Astrocyte (in vitro differentiated cells and primary cell): Measurements from ENCODE around the gene INAFM2. TPM values are rescaled to one million over a fixed set of nuclear protein-coding genes. Genes with fewer than 3 reads are reported as not detected.

Source experiments
- DNase-seq: peaks from one replicate; pipeline ENCODE4 v3.0.0-alpha.2; 2010; ENCODE audit warnings: low read depth
- FAIRE-seq: peaks from 2 replicates; lab custom pipeline; 2011; peaks lifted over from hg19 to GRCh38; lab: Jason Lieb, UNC
- H2AFZ ChIP-seq: 2 replicates; pipeline ENCODE4 v1.6.0; 2012; ENCODE audit warnings: low read depth, low read length, inconsistent platforms
- H3K27ac ChIP-seq: 2 replicates; pipeline ENCODE4 v1.5.1; 2011; ENCODE audit warnings: low read depth, low read length, inconsistent platforms
- H3K27me3 ChIP-seq: 2 replicates; pipeline ENCODE4 v1.6.0; 2011; ENCODE audit warnings: low read length, inconsistent platforms; ENCODE audit not compliant: insufficient read depth
- H3K36me3 ChIP-seq: 2 replicates; pipeline ENCODE4 v1.5.1; 2011; ENCODE audit warnings: low read length, inconsistent platforms; ENCODE audit not compliant: insufficient read depth
- H3K4me1 ChIP-seq: 2 replicates; pipeline ENCODE4 v1.5.1; 2011; ENCODE audit warnings: low read length, inconsistent platforms; ENCODE audit not compliant: insufficient read depth
- H3K4me2 ChIP-seq: 2 replicates; pipeline ENCODE4 v1.6.0; 2012; ENCODE audit warnings: low read length, inconsistent platforms
- H3K4me3 ChIP-seq: 2 replicates; pipeline ENCODE4 v1.5.1; 2011; ENCODE audit warnings: low read depth, mild to moderate bottlenecking, low read length, inconsistent platforms; ENCODE audit not compliant: insufficient read depth
- H3K79me2 ChIP-seq: 2 replicates; pipeline ENCODE4 v1.6.0; 2012; ENCODE audit warnings: mild to moderate bottlenecking, low read length, inconsistent platforms; ENCODE audit not compliant: insufficient read depth
- H3K9ac ChIP-seq: 2 replicates; pipeline ENCODE4 v1.6.0; 2012; ENCODE audit warnings: mild to moderate bottlenecking, low read length, inconsistent platforms
- H3K9me3 ChIP-seq: 2 replicates; pipeline ENCODE4 v1.5.1; 2012; ENCODE audit warnings: low read depth, mild to moderate bottlenecking, low read length, inconsistent platforms; ENCODE audit not compliant: insufficient read depth
- H4K20me1 ChIP-seq: 2 replicates; pipeline ENCODE4 v1.6.0; 2012; ENCODE audit warnings: low read length, inconsistent platforms; ENCODE audit not compliant: insufficient read depth
- H3K27ac Mint-ChIP-seq: one replicate; pipeline ENCODE4 v1.8.0; 2021; ENCODE audit warnings: mild to moderate bottlenecking, mixed read lengths; ENCODE audit not compliant: unreplicated experiment
- H3K27me3 Mint-ChIP-seq: one replicate; pipeline ENCODE4 v1.8.0; 2021; ENCODE audit warnings: low read depth, mixed read lengths; ENCODE audit not compliant: unreplicated experiment
- H3K36me3 Mint-ChIP-seq: one replicate; pipeline ENCODE4 v1.8.0; 2021; ENCODE audit warnings: low read depth, mixed read lengths; ENCODE audit not compliant: unreplicated experiment
- H3K4me1 Mint-ChIP-seq: one replicate; pipeline ENCODE4 v1.8.0; 2021; ENCODE audit warnings: low read depth, mixed read lengths; ENCODE audit not compliant: unreplicated experiment
- H3K4me3 Mint-ChIP-seq: one replicate; pipeline ENCODE4 v1.8.0; 2021; ENCODE audit warnings: mild to moderate bottlenecking, moderate library complexity, mixed read lengths; ENCODE audit not compliant: unreplicated experiment
- H3K9me3 Mint-ChIP-seq: one replicate; pipeline ENCODE4 v1.8.0; 2021; ENCODE audit warnings: mild to moderate bottlenecking, mixed read lengths; ENCODE audit not compliant: unreplicated experiment
- CTCF ChIP-seq: IDR thresholded peaks from 2 replicates; pipeline ENCODE4 v1.5.1; 2011; ENCODE audit warnings: low read depth, mild to moderate bottlenecking, inconsistent platforms, low read length, moderate library complexity; ENCODE audit not compliant: insufficient read depth
- EZH2 ChIP-seq: IDR thresholded peaks from 2 replicates; pipeline ENCODE4 v1.6.1; 2012; ENCODE audit warnings: mild to moderate bottlenecking, low read length, inconsistent platforms; ENCODE audit not compliant: insufficient read depth
- total RNA-seq: library from RNA; stranded (reverse); gene quantifications from 2 replicates; pipeline ENCODE4 v1.2.1, GENCODE V29; 2021

The INAFM2 gene
- total RNA-seq, 1 donor from 2014 or later, result 41.2 TPM

GRCh38 chr15:40345867-40346578 lies 22.5 kb downstream of the INAFM2 start:
- Histone ChIP-seq H4K20me1 (no peaks in the 10 kb centered on the region), H3K27me3 (no peaks in the 10 kb centered on the region), H3K27ac (no peak overlapping the region), H3K4me3 (no peak overlapping the region), H3K4me2 (no peak overlapping the region), H3K9ac (no peak overlapping the region), H2AFZ (no peak overlapping the region), H3K36me3 (no peaks in the 10 kb centered on the region), H3K79me2 (no peaks in the 10 kb centered on the region), H3K9me3 (no peaks in the 10 kb centered on the region), H3K4me1 (peaks cover 33% of the 10 kb centered on the region)
- no peak for DNase-seq
- Mint-ChIP-seq H3K27me3 (peaks cover 25% of the 10 kb centered on the region), H3K9me3 (peaks cover 2% of the 10 kb centered on the region), H3K4me3 (no peak overlapping the region), H3K36me3 (no peaks in the 10 kb centered on the region), H3K27ac (no peak overlapping the region), H3K4me1 (peaks cover 20% of the 10 kb centered on the region)
- TF ChIP-seq CTCF (no peak), EZH2 (no peak)
- FAIRE-seq, result no peak

GRCh38 chr15:40346579-40347558 lies 23.4 kb downstream of the INAFM2 start:
- no peak overlapping the region for H2AFZ ChIP-seq
- peaks cover 2% of the 10 kb centered on the region for H3K9me3 Mint-ChIP-seq

More at GRCh38 chr15:40346579-40347558, 23.4 kb downstream of the INAFM2 start:
- no peak overlapping the region for H3K4me3 Mint-ChIP-seq
- FAIRE-seq (no peak), DNase-seq (no peak)
- Histone ChIP-seq H3K36me3 (no peaks in the 10 kb centered on the region), H4K20me1 (no peaks in the 10 kb centered on the region), H3K9me3 (no peaks in the 10 kb centered on the region), H3K27ac (no peak overlapping the region), H3K27me3 (no peaks in the 10 kb centered on the region), H3K9ac (no peak overlapping the region), H3K4me2 (no peak overlapping the region), H3K79me2 (no peaks in the 10 kb centered on the region), H3K4me3 (no peak overlapping the region), H3K4me1 (peaks cover 27% of the 10 kb centered on the region)
- H3K27me3 Mint-ChIP-seq, result peaks cover 28% of the 10 kb centered on the region
- no peak overlapping the region for H3K27ac Mint-ChIP-seq
- TF ChIP-seq EZH2, result no peak
- TF ChIP-seq CTCF, result no peak
- H3K36me3 Mint-ChIP-seq, result peaks cover 1% of the 10 kb centered on the region
- peaks cover 17% of the 10 kb centered on the region for H3K4me1 Mint-ChIP-seq
